AG09319 (cell line): Measurements from ENCODE around the gene POLE.

Source experiments
- DNase-seq: peaks from one replicate; pipeline ENCODE4 v3.0.0-alpha.2; 2010; ENCODE audit warnings: low read depth; ENCODE audit errors: extremely low read depth
- TF ChIP-seq, protein P1 (sequence below): IDR thresholded peaks from 2 replicates; pipeline ENCODE4 v1.5.1; 2011; ENCODE audit warnings: low read depth, mild to moderate bottlenecking, inconsistent platforms, low read length, moderate library complexity

Gene POLE

DNA sequence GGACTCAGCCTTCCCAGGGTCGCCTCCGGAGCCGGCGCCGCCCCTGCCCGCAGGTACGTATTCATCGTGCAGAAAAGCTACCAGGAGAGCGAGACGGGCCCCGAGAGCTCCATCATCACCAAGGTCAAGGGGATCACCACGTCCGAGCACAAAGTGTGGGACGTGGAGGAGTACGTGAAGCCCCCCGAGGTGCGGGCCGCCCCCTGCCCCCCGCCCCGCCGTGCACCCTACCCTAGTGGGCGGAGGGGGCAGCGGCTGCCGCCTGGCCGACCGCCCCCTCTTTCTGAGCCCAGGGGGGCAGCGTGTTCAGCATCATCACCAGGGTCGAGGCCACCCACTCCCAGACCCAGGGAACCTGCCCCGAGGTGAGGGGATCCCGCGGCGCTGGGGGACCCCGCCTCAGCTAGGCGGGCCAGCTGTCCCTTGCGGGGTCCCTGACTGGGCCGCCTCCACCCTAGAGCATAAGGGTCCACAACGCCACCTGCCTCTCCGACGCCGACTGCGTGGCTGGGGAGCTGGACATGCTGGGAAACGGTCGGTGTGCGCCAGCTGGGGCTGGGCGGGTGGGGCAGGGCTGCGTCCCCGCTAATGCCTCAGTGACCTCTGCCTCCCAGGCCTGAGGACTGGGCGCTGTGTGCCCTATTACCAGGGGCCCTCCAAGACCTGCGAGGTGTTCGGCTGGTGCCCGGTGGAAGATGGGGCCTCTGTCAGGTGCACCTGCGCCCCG, 67.6 kb downstream of the POLE start:
- TF ChIP-seq, protein P1, sequence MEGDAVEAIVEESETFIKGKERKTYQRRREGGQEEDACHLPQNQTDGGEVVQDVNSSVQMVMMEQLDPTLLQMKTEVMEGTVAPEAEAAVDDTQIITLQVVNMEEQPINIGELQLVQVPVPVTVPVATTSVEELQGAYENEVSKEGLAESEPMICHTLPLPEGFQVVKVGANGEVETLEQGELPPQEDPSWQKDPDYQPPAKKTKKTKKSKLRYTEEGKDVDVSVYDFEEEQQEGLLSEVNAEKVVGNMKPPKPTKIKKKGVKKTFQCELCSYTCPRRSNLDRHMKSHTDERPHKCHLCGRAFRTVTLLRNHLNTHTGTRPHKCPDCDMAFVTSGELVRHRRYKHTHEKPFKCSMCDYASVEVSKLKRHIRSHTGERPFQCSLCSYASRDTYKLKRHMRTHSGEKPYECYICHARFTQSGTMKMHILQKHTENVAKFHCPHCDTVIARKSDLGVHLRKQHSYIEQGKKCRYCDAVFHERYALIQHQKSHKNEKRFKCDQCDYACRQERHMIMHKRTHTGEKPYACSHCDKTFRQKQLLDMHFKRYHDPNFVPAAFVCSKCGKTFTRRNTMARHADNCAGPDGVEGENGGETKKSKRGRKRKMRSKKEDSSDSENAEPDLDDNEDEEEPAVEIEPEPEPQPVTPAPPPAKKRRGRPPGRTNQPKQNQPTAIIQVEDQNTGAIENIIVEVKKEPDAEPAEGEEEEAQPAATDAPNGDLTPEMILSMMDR = no peak

DNA sequence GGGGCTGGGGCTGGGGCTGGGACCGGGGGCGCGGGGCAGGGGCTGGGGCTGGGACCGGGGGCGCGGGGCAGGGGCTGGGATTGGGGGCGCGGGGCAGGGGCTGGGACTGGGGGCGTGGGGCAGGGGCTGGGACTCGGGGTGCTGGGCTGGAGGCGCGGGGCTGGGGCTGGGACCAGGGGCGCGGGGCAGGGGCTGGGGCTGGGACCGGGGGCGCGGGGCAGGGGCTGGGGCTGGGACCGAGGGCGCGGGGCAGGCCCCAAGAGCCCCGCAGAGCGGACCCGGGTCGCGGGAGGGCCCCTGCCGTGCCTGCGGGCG, 68.1 kb downstream of the POLE start:
- no peak for DNase-seq
- TF ChIP-seq, protein P1 = no peak

More for the DNA sequence above, 67.6 kb downstream of the POLE start:
- DNase-seq = no peak

DNA sequence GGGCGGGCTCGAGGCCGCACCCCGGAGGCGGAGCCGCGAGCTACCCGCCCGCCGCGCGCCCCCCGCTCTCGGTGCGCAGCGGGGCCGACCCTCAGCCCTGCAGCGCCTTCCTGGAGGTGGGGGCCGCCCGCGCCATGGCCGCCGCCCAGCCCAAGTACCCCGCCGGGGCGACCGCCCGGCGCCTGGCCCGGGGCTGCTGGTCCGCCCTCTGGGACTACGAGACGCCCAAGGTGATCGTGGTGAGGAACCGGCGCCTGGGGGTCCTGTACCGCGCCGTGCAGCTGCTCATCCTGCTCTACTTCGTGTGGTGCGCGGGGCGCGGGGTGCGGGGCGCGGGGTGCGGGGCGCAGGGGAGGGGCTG, 68.5 kb downstream of the POLE start, which contains the start of gene P2RX2:
TSS of gene P2RX2 (plus strand) at position 94 of the 361 bp plus-strand sequence. CDS start at position 135, 41 bp downstream.
- DNase-seq = no peak
- TF ChIP-seq, protein P1 = no peak

DNA sequence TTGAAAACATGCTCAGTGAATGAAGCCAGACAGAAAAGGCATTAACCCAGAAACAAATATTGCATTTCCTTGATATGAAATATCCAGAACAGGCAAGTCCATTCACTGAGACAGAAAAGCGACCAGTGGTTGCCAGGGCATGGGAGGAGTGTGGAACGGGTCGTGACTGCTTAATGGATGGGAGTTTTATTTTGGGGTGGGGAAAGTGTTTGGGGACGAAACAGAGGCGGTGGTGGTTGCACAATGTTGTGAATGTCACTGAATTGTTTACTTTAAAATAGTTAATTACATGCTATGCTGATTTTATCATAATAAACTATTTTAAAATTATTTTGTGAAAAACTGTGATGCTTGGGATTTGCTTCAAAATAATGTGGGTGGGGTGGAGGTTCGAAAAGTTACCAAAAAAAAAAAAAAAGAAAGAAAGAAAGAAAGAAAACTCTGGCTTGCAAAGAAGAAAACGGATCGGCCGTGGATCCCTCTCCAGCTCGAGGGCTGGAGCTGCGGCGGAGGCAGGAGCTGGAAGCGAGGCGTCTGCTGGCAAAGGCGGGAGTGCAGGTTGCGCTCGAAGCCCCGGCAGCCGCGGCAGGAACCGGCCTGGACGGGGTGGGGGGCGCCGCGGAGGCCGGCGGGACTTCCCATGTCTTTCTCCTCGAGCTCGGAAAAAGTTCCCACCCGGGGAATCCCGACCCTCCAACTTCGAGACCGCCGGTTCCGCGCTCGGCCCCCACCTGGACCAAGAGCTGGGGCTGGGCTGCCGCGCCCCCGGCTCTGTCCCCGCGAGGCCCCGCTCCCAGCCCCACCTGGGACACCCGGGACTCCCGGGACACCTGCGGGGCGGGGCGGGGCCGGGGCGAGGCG, 69.1 kb downstream of the POLE start:
- no peak for DNase-seq
- TF ChIP-seq, protein P1 = no peak

DNA sequence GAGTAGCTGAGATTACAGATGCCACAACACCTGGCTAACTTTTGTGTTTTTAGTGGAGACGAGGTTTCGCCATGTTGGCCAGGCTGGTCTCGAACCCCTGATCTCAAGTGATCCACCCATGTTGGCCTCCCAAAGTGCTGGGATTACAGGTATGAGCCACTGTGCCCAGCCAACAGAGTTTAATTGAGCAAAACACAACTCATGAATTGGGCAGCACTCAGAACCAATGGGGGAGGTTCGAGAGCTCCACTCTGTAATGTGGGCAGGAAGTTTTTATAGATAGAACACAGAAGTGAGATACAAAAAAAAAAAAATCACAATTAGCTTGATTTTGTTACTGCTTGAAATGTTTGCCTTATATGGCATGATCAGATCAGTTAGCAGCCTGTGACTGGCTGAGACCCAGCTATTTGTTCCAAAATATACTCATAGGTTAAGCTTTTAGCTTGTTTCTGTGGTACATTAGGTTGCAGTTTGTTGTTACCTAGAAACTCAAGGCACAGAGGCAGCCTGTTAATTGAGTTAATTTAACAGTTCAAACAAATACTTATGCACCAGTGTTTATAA, 69.9 kb downstream of the POLE start:
- DNase-seq = no peak
- TF ChIP-seq, protein P1 = no peak

DNA sequence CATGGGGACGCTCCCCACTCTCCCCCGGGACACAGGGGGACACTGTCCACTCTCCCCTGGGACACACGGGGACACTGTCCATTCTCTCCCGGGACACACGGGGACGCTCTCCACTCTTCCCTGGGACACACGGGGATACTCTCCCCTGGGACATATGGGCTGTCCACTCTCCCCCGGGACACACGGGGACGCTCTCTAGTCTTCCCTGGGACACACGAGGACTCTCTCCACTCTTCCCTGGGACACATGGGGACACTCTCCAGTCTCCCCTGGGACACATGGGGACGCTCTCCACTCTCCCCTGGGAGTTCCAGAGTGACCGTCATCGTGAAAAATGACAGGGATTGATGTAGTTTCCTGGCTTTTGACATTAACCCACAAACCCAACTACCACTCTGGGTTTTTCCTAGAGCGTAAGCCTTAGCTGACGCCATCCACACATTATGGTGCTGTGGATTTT, 71.5 kb downstream of the POLE start:
- TF ChIP-seq, protein P1 = no peak
- DNase-seq = no peak
